Trophoblast cell (in vitro differentiated cells and primary cell): ENCODE results near the gene MYRIP.
"Not testable (repeated sequence)": the region's sequence is repeated elsewhere in the genome, so short reads cannot be mapped to it uniquely, and the experiment has no call there.

Source experiments
- DNase-seq, 2 donors: peaks; one replicate each; pipeline ENCODE4 v3.0.0-alpha.2; 2016
- H2AFZ ChIP-seq: 2 replicates; pipeline ENCODE4 v1.6.1; 2013; ENCODE audit warnings: low read length, moderate library complexity, mild to moderate bottlenecking; ENCODE audit not compliant: insufficient read depth, poor library complexity
- H2AK5ac ChIP-seq: 2 replicates; pipeline ENCODE4 v1.6.1; 2013; ENCODE audit warnings: mild to moderate bottlenecking, low read length
- H2BK120ac ChIP-seq: 2 replicates; pipeline ENCODE4 v1.6.1; 2013; ENCODE audit warnings: low read length, mild to moderate bottlenecking, moderate library complexity; ENCODE audit not compliant: insufficient read depth, poor library complexity
- H2BK12ac ChIP-seq: 2 replicates; pipeline ENCODE4 v1.6.1; 2013; ENCODE audit warnings: mild to moderate bottlenecking, low read length, moderate library complexity
- H2BK5ac ChIP-seq: 2 replicates; pipeline ENCODE4 v1.6.1; 2013; ENCODE audit warnings: low read length, low read depth, moderate library complexity, mild to moderate bottlenecking; ENCODE audit not compliant: poor library complexity
- H3K14ac ChIP-seq: 2 replicates; pipeline ENCODE4 v1.6.1; 2013; ENCODE audit warnings: mild to moderate bottlenecking, low read length
- H3K18ac ChIP-seq: 2 replicates; pipeline ENCODE4 v1.6.1; 2013; ENCODE audit warnings: mild to moderate bottlenecking, low read length
- H3K23ac ChIP-seq: 2 replicates; pipeline ENCODE4 v1.6.1; 2013; ENCODE audit warnings: low read length
- H3K27ac ChIP-seq: 2 replicates; pipeline ENCODE4 v1.5.1; 2013; ENCODE audit warnings: low read depth, mild to moderate bottlenecking, inconsistent platforms, low read length, moderate library complexity
- H3K27me3 ChIP-seq: 2 replicates; pipeline ENCODE4 v1.6.1; 2013; ENCODE audit warnings: inconsistent platforms, mild to moderate bottlenecking, low read length, moderate library complexity; ENCODE audit not compliant: insufficient read depth
- H3K36me3 ChIP-seq, 2 experiments: 1 replicate in 1 of 2; 2 replicates in 1 of 2; pipeline ENCODE4 v1.6.1; 2013; ENCODE audit warnings: low read length in 2 of 2, mild to moderate bottlenecking in 2 of 2, moderate library complexity in 1 of 2; ENCODE audit not compliant: insufficient read depth in 2 of 2, control insufficient read depth in 1 of 2
- H3K4ac ChIP-seq: 2 replicates; pipeline ENCODE4 v1.6.1; 2013; ENCODE audit warnings: low read depth, mild to moderate bottlenecking, low read length, moderate library complexity
- H3K4me1 ChIP-seq, 2 experiments: 1 replicate in 1 of 2; 2 replicates in 1 of 2; pipeline ENCODE4 v1.6.1; 2013; ENCODE audit warnings: low read length in 2 of 2, mild to moderate bottlenecking in 2 of 2, moderate library complexity in 1 of 2; ENCODE audit not compliant: insufficient read depth in 2 of 2, control insufficient read depth in 1 of 2
- H3K4me2 ChIP-seq: 2 replicates; pipeline ENCODE4 v1.6.1; 2013; ENCODE audit warnings: inconsistent platforms, mild to moderate bottlenecking, low read length, moderate library complexity
- H3K4me3 ChIP-seq: 2 replicates; pipeline ENCODE4 v1.5.1; 2013; ENCODE audit warnings: mild to moderate bottlenecking, low read depth, low read length, inconsistent platforms
- H3K79me1 ChIP-seq: one replicate; pipeline ENCODE4 v1.6.1; 2013; ENCODE audit warnings: low read length
- H3K79me2 ChIP-seq: 2 replicates; pipeline ENCODE4 v1.6.1; 2013; ENCODE audit warnings: low read length, mild to moderate bottlenecking; ENCODE audit not compliant: control insufficient read depth, insufficient read depth, poor library complexity
- H3K9ac ChIP-seq: 2 replicates; pipeline ENCODE4 v1.6.1; 2013; ENCODE audit warnings: mild to moderate bottlenecking, low read length
- H3K9me3 ChIP-seq: 2 replicates; pipeline ENCODE4 v1.6.1; 2013; ENCODE audit warnings: low read depth, mild to moderate bottlenecking, control low read depth, inconsistent platforms, low read length; ENCODE audit not compliant: insufficient read depth
- H4K12ac ChIP-seq: 2 replicates; pipeline ENCODE4 v1.6.1; 2013; ENCODE audit warnings: low read depth, mild to moderate bottlenecking, low read length, moderate library complexity
- H4K8ac ChIP-seq: 2 replicates; pipeline ENCODE4 v1.6.1; 2013; ENCODE audit warnings: low read depth, mild to moderate bottlenecking, low read length, moderate library complexity
- H4K91ac ChIP-seq: one replicate; pipeline ENCODE4 v1.6.1; 2013; ENCODE audit warnings: low read depth, mild to moderate bottlenecking, low read length, moderate library complexity
- WGBS: extraction: QIAGEN DNeasy Blood & Tissue Kit; methylation state at CpG from one replicate; pipeline ENCODE4 v1.1.7; 2013; ENCODE audit warnings: missing lambda C conversion rate; ENCODE audit not compliant: insufficient read length, insufficient coverage; ENCODE audit errors: extremely low coverage; 5-methylcytosine and 5-hydroxymethylcytosine counted together

The MYRIP gene

DNA sequence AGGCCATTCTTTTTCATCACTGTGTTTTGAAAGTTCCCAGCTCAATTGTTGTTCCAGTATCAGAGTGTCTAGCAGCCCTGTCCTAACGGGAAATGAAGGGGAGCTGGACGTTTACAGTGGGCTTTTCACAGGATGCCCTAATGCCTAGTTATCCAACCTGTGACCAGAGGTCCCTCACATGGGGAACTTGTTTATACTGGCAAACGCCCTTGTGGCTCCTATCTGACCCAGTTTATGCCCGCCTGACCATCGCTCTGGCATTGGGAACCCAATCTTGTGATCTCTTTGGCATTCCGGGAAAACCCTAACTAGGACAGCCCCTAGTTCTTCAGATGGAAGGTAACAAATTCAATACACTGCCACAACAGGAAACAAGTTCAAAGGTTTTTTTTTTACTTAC, 14.5 kb upstream of the MYRIP start:
- no CpG with 5 or more reads among the region's 6 CpGs for WGBS
- Histone ChIP-seq H3K18ac (no peak overlapping the region), H2AK5ac (no peak overlapping the region), H3K4ac (no peak overlapping the region), H3K36me3 (no peaks in the 10 kb centered on the region), H3K9ac (no peak overlapping the region), H4K91ac (no peak overlapping the region), H3K79me2 (no peaks in the 10 kb centered on the region), H3K4me1 (no peaks in the 10 kb centered on the region), H3K27me3 (no peaks in the 10 kb centered on the region), H3K9me3 (no peaks in the 10 kb centered on the region), H3K27ac (no peak overlapping the region), H3K4me2 (no peak overlapping the region), H4K8ac (no peak overlapping the region), H2BK12ac (no peak overlapping the region), H4K12ac (no peak overlapping the region), H2AFZ (no peak overlapping the region), H3K14ac (no peak overlapping the region), H3K4me3 (no peak overlapping the region), H2BK5ac (no peak overlapping the region), H3K79me1 (no peaks in the 10 kb centered on the region), H3K23ac (no peak overlapping the region), H2BK120ac (no peak overlapping the region)
- DNase-seq = no peak

DNA sequence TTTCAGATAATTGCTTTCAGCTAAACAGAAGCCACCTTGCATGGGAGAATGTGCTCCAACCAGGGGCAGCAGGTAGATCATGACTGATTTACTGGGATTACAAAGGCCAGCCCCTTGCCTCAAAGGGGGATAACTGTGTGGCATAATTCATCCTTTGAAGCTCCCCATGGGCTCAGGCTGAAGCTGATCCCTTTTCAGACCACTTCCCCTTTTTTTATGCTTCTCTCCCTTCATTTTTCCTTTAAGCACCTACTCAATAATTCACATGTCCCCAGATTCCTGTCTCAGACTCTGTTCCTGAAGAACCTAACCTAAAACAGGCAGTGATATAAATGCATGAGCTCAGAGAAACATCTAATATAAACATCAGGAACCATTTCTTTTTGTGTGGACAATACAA, 8.2 kb upstream of the MYRIP start:
- Histone ChIP-seq H2BK120ac (no peak overlapping the region), H3K27ac (no peak overlapping the region), H3K27me3 (no peaks in the 10 kb centered on the region), H4K91ac (no peak overlapping the region), H4K12ac (no peak overlapping the region), H3K79me1 (no peaks in the 10 kb centered on the region), H3K4me3 (no peak overlapping the region), H2AFZ (no peak overlapping the region), H3K4me2 (no peak overlapping the region), H3K4ac (no peak overlapping the region), H3K79me2 (no peaks in the 10 kb centered on the region), H3K23ac (no peak overlapping the region), H3K9ac (no peak overlapping the region), H2BK5ac (no peak overlapping the region), H3K36me3 (no peaks in the 10 kb centered on the region), H3K4me1 (no peaks in the 10 kb centered on the region), H3K18ac (no peak overlapping the region), H3K9me3 (no peaks in the 10 kb centered on the region), H2BK12ac (no peak overlapping the region), H2AK5ac (no peak overlapping the region), H4K8ac (no peak overlapping the region), H3K14ac (no peak overlapping the region)
- no peak for DNase-seq

DNA sequence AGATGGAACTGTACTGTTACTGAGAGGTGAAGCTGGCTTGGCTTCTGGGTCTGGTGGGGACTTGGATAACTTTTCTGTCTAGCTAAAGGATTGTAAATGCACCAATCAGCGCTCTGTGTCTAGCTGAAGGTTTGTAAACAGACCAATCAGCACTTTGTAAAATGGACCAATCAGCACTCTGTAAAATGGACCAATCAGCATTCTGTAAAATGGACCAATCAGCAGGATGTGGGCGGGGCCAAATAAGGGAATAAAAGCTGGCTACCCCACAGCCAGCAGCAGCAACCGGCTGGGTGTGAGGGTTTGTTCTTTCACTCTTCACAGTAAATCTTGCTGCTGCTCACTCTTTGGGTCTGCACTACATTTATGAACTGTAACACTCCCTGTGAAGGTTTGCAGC, 6.9 kb upstream of the MYRIP start:
- not testable (repeated sequence) for H3K27me3 ChIP-seq, H4K12ac ChIP-seq, H2BK5ac ChIP-seq, H2BK12ac ChIP-seq, H3K4ac ChIP-seq, H4K8ac ChIP-seq, H3K4me3 ChIP-seq, H3K4me2 ChIP-seq, H3K36me3 ChIP-seq, H2AK5ac ChIP-seq, H2BK120ac ChIP-seq, H4K91ac ChIP-seq, H3K14ac ChIP-seq, H3K27ac ChIP-seq, H3K9ac ChIP-seq, H3K18ac ChIP-seq, H3K79me2 ChIP-seq, H3K79me1 ChIP-seq, H3K23ac ChIP-seq, H2AFZ ChIP-seq, H3K9me3 ChIP-seq, H3K4me1 ChIP-seq, DNase-seq
- no CpG with 5 or more reads among the region's 3 CpGs for WGBS

DNA sequence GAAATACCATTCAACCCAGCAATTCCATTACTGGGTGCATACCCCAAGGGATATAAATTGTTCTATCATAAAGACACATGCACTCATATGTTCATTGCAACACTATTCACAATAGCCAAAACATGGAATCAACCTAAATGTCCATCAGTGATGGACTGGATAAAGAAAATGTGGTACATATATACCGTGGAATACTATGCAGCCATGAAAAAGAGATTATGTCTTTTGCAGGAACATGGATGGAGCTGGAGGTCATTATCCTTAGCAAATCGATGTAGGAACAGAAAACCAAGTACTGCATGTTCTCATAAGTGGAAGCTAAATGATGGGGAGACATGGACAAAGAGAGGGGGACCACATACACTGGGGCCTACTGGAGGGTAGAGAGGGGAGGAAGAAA, 5.5 kb upstream of the MYRIP start:
- H3K9me3 ChIP-seq = no peaks in the 10 kb centered on the region
- no peak for DNase-seq
- H3K36me3 ChIP-seq = no peaks in the 10 kb centered on the region
- H2BK12ac ChIP-seq = no peak overlapping the region
- no peak overlapping the region for H3K4me3 ChIP-seq
- peaks cover 12% of the 10 kb centered on the region for H3K27me3 ChIP-seq
- H4K91ac ChIP-seq = no peak overlapping the region
- no peak overlapping the region for H3K9ac ChIP-seq
- H3K27ac ChIP-seq = no peak overlapping the region
- H3K4me1 ChIP-seq = no peaks in the 10 kb centered on the region
- no peak overlapping the region for H3K14ac ChIP-seq
- H3K79me2 ChIP-seq = no peaks in the 10 kb centered on the region
- no peak overlapping the region for H2BK5ac ChIP-seq
- H2BK120ac ChIP-seq = no peak overlapping the region
- no peak overlapping the region for H3K4me2 ChIP-seq
- H2AFZ ChIP-seq = no peak overlapping the region
- H4K8ac ChIP-seq = no peak overlapping the region
- H3K18ac ChIP-seq = no peak overlapping the region
- no CpG with 5 or more reads among the region's 2 CpGs for WGBS
- no peak overlapping the region for H3K23ac ChIP-seq
- no peak overlapping the region for H4K12ac ChIP-seq
- H2AK5ac ChIP-seq = no peak overlapping the region
- no peak overlapping the region for H3K4ac ChIP-seq
- no peaks in the 10 kb centered on the region for H3K79me1 ChIP-seq

DNA sequence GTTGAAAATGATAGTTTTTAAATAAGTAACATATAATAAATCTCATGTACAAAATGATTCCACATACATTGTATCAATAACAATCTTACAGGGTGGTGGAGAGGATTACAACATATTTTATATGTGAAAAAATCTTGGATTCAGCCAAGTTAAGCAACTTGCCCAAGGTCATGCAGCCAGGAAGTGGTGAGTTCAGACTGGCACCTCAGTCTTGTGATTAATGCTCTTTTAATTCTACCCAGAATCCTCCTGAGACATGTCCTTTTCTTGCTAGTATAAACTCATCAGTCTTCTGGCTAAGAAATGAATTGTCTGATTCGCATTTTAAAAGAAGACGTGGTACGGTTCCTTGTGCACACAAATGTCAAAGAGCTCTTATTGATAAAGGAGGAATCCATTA, 4.5 kb upstream of the MYRIP start:
- Histone ChIP-seq H2AK5ac (no peak overlapping the region), H4K8ac (no peak overlapping the region), H3K9me3 (peaks cover 3% of the 10 kb centered on the region), H3K18ac (no peak overlapping the region), H4K12ac (no peak overlapping the region), H2BK5ac (no peak overlapping the region), H4K91ac (no peak overlapping the region), H3K4me3 (no peak overlapping the region), H3K4ac (no peak overlapping the region), H3K27ac (no peak overlapping the region), H3K14ac (no peak overlapping the region), H3K27me3 (peaks cover 22% of the 10 kb centered on the region), H3K9ac (no peak overlapping the region), H2AFZ (no peak overlapping the region), H2BK12ac (no peak overlapping the region), H3K36me3 (no peaks in the 10 kb centered on the region), H3K23ac (no peak overlapping the region), H3K4me1 (peaks cover 5% of the 10 kb centered on the region in 2 experiments), H3K79me2 (no peaks in the 10 kb centered on the region), H3K79me1 (no peaks in the 10 kb centered on the region), H2BK120ac (no peak overlapping the region), H3K4me2 (no peak overlapping the region)
- no peak for DNase-seq
- WGBS = no CpG with 5 or more reads among the region's 3 CpGs
